NCI-H446 (cell line): ENCODE measurements around the gene LRRC30.
A peak's percentile ranks its signal among the peaks of the same experiment; 100 is the strongest.
"Not testable (repeated sequence)": the region's sequence is repeated elsewhere in the genome, so short reads cannot be mapped to it uniquely, and the experiment has no call there.

Experiments
- DNase-seq, 2 experiments: peaks; one replicate each; lab custom pipeline; 2025; lab: John Stamatoyannopoulos, UW

LRRC30 gene

GRCh38 chr18:7230626-7231349 lies at the start of gene LRRC30:
Gene LRRC30, plus strand, starts transcription at chr18:7231089. Its CDS starts 50 bp downstream, at chr18:7231139.
- DNase-seq: no peak

- no peak for DNase-seq
These were observed 45.2 kb upstream of the LRRC30 start for GRCh38 chr18:7185701-7186100.

- DNase-seq: no peak
These were observed 40.2 kb upstream of the LRRC30 start for GRCh38 chr18:7190547-7191156.

GRCh38 chr18:7191736-7192135 lies 39.2 kb upstream of the LRRC30 start:
- DNase-seq: no peak

DNA sequence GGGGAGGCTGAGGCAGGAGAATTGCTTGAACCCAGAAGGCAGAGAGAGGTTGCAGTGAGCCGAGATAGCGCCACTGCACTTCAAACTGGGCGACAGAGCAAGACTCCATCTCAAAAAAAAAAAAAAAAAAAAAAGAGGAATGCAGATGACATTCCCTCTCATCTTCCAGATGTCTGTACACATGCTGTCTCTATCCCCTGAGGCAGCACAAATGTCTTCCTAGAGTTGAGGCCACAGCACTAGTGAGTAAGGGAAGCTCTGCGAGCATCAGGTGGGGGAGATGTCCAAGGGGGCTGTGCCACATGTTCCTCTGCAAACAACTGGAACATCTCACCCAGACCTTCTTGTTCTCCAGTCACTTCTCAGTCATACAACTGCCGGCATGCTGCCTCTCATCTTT lies 35.6 kb upstream of the LRRC30 start:
- no peak for DNase-seq

DNA sequence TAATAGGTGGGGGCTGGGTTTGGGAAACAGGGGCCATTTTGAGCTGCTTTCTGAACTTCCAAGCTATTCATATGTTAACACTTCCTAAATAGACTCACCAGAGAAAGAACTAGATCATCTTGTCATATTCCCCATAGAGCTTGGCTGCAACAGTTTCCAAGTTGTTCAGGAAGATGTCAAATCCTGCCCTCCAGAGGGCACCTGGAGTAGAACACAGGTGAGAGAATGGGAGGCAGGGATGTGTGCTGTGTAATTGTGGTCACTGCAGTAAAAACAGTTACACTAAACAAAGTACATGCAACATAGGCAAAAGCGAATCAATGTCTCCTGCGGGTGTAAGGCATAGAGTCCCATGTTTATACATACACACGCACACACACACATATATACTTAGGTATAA lies 34.5 kb upstream of the LRRC30 start:
- no peak for DNase-seq

GRCh38 chr18:7197854-7198253 lies 33.0 kb upstream of the LRRC30 start:
- no peak for DNase-seq

- no peak for DNase-seq
These were observed 32.6 kb upstream of the LRRC30 start for GRCh38 chr18:7198326-7198725.

DNA sequence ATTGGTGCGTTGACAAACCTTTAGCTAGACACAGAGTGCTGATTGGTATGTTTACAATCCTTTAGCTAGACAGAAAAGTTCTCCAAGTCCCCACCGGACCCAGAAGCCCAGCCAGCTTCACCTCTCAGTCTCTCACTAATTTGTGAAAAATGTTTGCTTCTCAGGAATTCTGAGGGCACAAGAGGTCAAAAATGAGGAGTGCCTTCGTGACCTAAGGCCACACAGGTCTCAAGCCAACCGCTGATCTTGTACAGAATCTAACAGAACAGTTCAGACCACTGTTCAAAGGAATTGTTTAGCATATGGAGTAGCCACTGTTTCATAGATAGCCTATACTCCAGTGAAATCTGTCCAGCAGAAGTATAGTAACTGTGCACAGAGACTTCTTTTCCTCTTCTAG lies 29.8 kb upstream of the LRRC30 start:
- no peak for DNase-seq

- DNase-seq: no peak
These were observed 28.7 kb upstream of the LRRC30 start for GRCh38 chr18:7202169-7202568.

- DNase-seq: not testable (repeated sequence)
These were observed 27.3 kb upstream of the LRRC30 start for GRCh38 chr18:7203601-7204000.

DNA sequence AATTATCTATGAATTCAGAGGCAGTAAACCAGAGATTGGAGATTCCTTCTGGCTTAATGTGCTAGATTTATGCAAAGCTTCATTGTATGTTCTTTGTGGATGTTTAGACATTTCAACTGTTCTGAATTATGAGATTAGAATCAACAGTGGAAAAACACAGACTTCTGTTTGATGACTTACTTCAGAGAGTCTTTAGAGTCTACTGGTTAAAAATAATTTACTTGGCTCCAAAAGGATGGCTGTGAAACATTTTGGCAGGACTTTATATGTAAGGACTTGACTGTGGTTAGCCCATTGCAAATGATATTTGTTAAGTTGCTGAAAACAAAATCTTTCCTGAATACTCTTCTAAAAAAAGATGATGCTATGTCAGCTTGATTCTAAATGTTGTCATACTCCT lies 25.5 kb upstream of the LRRC30 start:
- DNase-seq: no peak

- no peak for DNase-seq
These were observed 24.7 kb upstream of the LRRC30 start for GRCh38 chr18:7206217-7206616.

- no peak for DNase-seq
These were observed 23.4 kb upstream of the LRRC30 start for GRCh38 chr18:7207366-7207915.

DNA sequence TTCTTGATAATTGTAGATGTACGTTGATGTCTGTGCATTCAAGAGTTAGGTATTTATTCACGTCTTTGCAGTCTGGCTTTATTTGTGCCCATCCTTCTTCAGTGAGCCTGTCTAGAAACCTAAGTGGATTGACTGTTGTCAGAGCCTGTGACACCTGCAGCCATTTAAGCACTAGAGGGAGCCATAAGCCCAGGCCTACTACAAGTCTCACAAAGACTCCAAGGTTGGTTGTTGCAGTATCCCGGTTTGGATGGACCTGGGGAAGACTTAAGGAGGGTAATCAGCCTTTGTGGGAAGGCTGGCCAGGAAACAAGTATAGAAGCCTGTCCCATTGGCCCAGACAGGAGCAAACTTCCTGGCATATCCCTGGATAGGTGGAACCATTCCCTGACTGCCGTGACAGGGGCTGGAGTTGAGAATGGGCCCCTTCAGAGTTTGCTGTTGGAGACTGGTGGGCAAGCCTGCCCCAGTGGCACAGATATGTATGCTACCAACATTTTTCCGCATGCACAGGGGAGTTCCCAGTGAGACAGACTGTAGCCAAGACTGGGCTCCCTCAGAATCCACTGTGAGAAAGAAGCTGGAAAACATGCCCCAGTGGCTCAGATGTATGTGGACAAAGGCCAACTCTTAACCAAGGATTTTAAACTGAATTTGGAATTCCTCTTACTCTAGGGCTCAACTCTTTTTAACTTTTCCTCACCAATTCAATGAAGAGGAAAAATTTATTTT lies 9.3 kb upstream of the LRRC30 start:
- peak; percentile 22 to 45 for DNase-seq

GRCh38 chr18:7224198-7224597 lies 6.7 kb upstream of the LRRC30 start:
- no peak for DNase-seq

- DNase-seq: no peak
These were observed 1.3 kb downstream of the LRRC30 start for GRCh38 chr18:7232218-7232617.

- DNase-seq: no peak
These were observed 2.4 kb downstream of the LRRC30 start for GRCh38 chr18:7233134-7233810.

DNA sequence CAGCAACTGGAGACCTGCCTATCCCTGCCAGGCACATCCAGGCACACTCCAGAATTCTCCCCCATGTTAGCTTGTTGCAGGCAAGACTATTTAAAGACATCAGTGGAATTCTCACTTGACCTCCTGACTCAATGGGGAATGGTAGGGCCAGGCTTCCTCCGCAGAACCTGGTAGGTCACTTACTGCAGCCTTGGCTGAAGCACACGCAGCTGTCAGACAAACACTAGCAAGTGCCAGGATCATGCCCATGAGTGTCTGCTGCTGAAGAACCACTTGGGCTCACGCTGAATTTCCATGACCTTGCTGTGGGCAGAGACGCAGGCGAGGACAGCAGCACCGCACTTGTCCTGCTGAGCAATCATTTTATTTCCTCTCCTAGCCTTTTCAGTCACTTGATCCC lies 3.2 kb downstream of the LRRC30 start:
- no peak for DNase-seq

- DNase-seq: no peak
These were observed 4.1 kb downstream of the LRRC30 start for GRCh38 chr18:7234956-7235355.

DNA sequence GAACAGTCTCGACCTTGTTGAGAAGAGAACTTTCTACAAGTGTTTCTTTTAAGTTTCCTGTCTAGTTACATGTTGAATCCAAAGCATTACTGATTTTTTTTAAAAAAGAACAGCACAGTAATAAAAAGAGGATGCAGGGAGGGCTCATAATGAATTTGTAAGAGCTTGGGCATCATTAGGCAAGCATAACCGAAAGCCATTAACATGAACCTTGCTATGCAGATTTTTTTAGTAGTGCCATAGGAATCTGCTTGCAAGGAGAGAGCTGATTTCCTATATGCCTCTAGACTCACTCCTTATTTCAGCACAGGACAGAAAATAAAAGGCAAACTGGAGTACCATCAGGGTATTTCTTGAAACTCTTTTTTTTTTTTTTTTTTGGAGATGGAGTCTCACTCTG lies 5.2 kb downstream of the LRRC30 start:
- no peak for DNase-seq

GRCh38 chr18:7236933-7237332 lies 6.0 kb downstream of the LRRC30 start:
- no peak for DNase-seq
